ENCODE results near the gene FARS2. TPM values are rescaled to one million over a fixed set of nuclear protein-coding genes. Genes with fewer than 3 reads are reported as not detected.

Gene FARS2
- total RNA-seq, 1 donor from 2014 or later: 16.5 TPM

- no peak for DNase-seq (ENCODE audit: extremely low spot score in 2 of 2)
- intact Hi-C loops (cut with DNase I): no loop called here
- Histone ChIP-seq H3K27ac (no peak overlapping the region), H3K27me3 (no peaks in the 10 kb centered on the region), H3K4me3 (no peak overlapping the region), H3K9me3 (no peaks in the 10 kb centered on the region), H3K4me1 (no peaks in the 10 kb centered on the region), H3K36me3 (no peaks in the 10 kb centered on the region)
- TF ChIP-seq POLR2AphosphoS5 (IDR thresholded peaks at IDR 0.05; ENCODE audit: insufficient read depth in 1 of 2, low read depth in 1 of 2) (no peak), POLR2A (IDR thresholded peaks at IDR 0.05) (no peak)
- TF ChIP-seq, protein P1, sequence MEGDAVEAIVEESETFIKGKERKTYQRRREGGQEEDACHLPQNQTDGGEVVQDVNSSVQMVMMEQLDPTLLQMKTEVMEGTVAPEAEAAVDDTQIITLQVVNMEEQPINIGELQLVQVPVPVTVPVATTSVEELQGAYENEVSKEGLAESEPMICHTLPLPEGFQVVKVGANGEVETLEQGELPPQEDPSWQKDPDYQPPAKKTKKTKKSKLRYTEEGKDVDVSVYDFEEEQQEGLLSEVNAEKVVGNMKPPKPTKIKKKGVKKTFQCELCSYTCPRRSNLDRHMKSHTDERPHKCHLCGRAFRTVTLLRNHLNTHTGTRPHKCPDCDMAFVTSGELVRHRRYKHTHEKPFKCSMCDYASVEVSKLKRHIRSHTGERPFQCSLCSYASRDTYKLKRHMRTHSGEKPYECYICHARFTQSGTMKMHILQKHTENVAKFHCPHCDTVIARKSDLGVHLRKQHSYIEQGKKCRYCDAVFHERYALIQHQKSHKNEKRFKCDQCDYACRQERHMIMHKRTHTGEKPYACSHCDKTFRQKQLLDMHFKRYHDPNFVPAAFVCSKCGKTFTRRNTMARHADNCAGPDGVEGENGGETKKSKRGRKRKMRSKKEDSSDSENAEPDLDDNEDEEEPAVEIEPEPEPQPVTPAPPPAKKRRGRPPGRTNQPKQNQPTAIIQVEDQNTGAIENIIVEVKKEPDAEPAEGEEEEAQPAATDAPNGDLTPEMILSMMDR (IDR thresholded peaks at IDR 0.05): no peak
Observed at GRCh38 chr6:5638666-5639065, 377.4 kb downstream of the FARS2 start.

GRCh38 chr6:5639193-5639592, 377.9 kb downstream of the FARS2 start:
- H3K4me1 ChIP-seq: no peaks in the 10 kb centered on the region
- no peak overlapping the region for H3K4me3 ChIP-seq
- TF ChIP-seq, protein P1 (IDR thresholded peaks at IDR 0.05): no peak
- TF ChIP-seq POLR2A (IDR thresholded peaks at IDR 0.05) (no peak), POLR2AphosphoS5 (IDR thresholded peaks at IDR 0.05; ENCODE audit: insufficient read depth in 1 of 2, low read depth in 1 of 2) (no peak)
- no peaks in the 10 kb centered on the region for H3K9me3 ChIP-seq
- H3K27me3 ChIP-seq: no peaks in the 10 kb centered on the region
- DNase-seq (ENCODE audit: extremely low spot score in 2 of 2): no peak
- intact Hi-C loops (cut with DNase I): no loop called here
- no peaks in the 10 kb centered on the region for H3K36me3 ChIP-seq
- H3K27ac ChIP-seq: no peak overlapping the region

GRCh38 chr6:5640614-5641013, 379.3 kb downstream of the FARS2 start:
- no peak for DNase-seq (ENCODE audit: extremely low spot score in 2 of 2)
- Histone ChIP-seq H3K27me3 (no peaks in the 10 kb centered on the region), H3K9me3 (no peaks in the 10 kb centered on the region), H3K4me1 (no peaks in the 10 kb centered on the region), H3K4me3 (no peak overlapping the region), H3K36me3 (no peaks in the 10 kb centered on the region), H3K27ac (no peak overlapping the region)
- intact Hi-C loops (cut with DNase I): no loop called here
- TF ChIP-seq POLR2AphosphoS5 (IDR thresholded peaks at IDR 0.05; ENCODE audit: insufficient read depth in 1 of 2, low read depth in 1 of 2): no peak

- no peaks in the 10 kb centered on the region for H3K27me3 ChIP-seq
- H3K36me3 ChIP-seq: no peaks in the 10 kb centered on the region
- no peak overlapping the region for H3K27ac ChIP-seq
- intact Hi-C loops (cut with DNase I): no loop called here
- DNase-seq (ENCODE audit: extremely low spot score in 2 of 2): no peak
- TF ChIP-seq, protein P1 (IDR thresholded peaks at IDR 0.05): no peak
- H3K4me1 ChIP-seq: no peaks in the 10 kb centered on the region
- H3K9me3 ChIP-seq: no peaks in the 10 kb centered on the region
- no peak overlapping the region for H3K4me3 ChIP-seq
Observed at GRCh38 chr6:5644523-5645185, 383.3 kb downstream of the FARS2 start.

GRCh38 chr6:5645328-5646290, 384.3 kb downstream of the FARS2 start:
- Histone ChIP-seq H3K36me3 (no peaks in the 10 kb centered on the region), H3K4me1 (no peaks in the 10 kb centered on the region), H3K27me3 (no peaks in the 10 kb centered on the region), H3K9me3 (no peaks in the 10 kb centered on the region), H3K4me3 (no peak overlapping the region), H3K27ac (no peak overlapping the region)
- TF ChIP-seq POLR2AphosphoS5 (IDR thresholded peaks at IDR 0.05; ENCODE audit: insufficient read depth in 1 of 2, low read depth in 1 of 2) (no peak), POLR2A (IDR thresholded peaks at IDR 0.05) (no peak)
- TF ChIP-seq, protein P1 (IDR thresholded peaks at IDR 0.05): no peak
- DNase-seq (ENCODE audit: extremely low spot score in 2 of 2): no peak
- intact Hi-C loops (cut with DNase I): no loop called here

All from vagina (tissue), 2 donors.